GM23248 (cell line): ENCODE measurements around the gene CORIN. TPM values are rescaled to one million over a fixed set of nuclear protein-coding genes. Genes with fewer than 3 reads are reported as not detected.

Source experiments
- DNase-seq: peaks from one replicate; pipeline ENCODE4 v3.0.0-alpha.2; 2015
- H2AFZ ChIP-seq: fragments of 200-600 bp; sonication (generic); 2 replicates; pipeline ENCODE4 v1.6.1; 2016; ENCODE audit warnings: antibody characterized with exemption
- H3F3A ChIP-seq: fragments of 200-600 bp; sonication (generic); 2 replicates; pipeline ENCODE4 v1.6.1; 2016; ENCODE audit warnings: mild to moderate bottlenecking, antibody characterized with exemption, mixed run types; ENCODE audit not compliant: insufficient read depth
- H3K27ac ChIP-seq: fragments of 200-600 bp; sonication (generic); 2 replicates; pipeline ENCODE4 v1.5.1; 2016; ENCODE audit warnings: mild to moderate bottlenecking
- H3K27me3 ChIP-seq: fragments of 200-600 bp; sonication (generic); replicated peaks from 2 replicates; pipeline ENCODE4 v1.6.1; 2016; ENCODE audit warnings: mild to moderate bottlenecking; ENCODE audit not compliant: insufficient read depth
- H3K36me3 ChIP-seq: fragments of 200-600 bp; sonication (generic); 2 replicates; pipeline ENCODE4 v1.6.1; 2016; ENCODE audit warnings: low read depth, mild to moderate bottlenecking
- H3K4me1 ChIP-seq: fragments of 200-600 bp; sonication (generic); 2 replicates; pipeline ENCODE4 v1.6.1; 2016; ENCODE audit warnings: mild to moderate bottlenecking; ENCODE audit not compliant: insufficient read depth
- H3K4me2 ChIP-seq: fragments of 200-600 bp; sonication (generic); one replicate; pipeline ENCODE4 v1.6.1; 2016; ENCODE audit warnings: mild to moderate bottlenecking; ENCODE audit not compliant: unreplicated experiment
- H3K4me3 ChIP-seq: fragments of 200-600 bp; sonication (generic); 2 replicates; pipeline ENCODE4 v1.5.1; 2016; ENCODE audit warnings: mild to moderate bottlenecking
- H3K79me2 ChIP-seq: fragments of 200-600 bp; sonication (generic); 2 replicates; pipeline ENCODE4 v1.6.1; 2016; ENCODE audit warnings: mild to moderate bottlenecking; ENCODE audit not compliant: insufficient read depth
- H3K9ac ChIP-seq: fragments of 200-600 bp; sonication (generic); 2 replicates; pipeline ENCODE4 v1.6.1; 2016; ENCODE audit warnings: mild to moderate bottlenecking
- H3K9me2 ChIP-seq: fragments of 200-600 bp; sonication (generic); 2 replicates; pipeline ENCODE4 v1.6.1; 2016; ENCODE audit warnings: mixed run types, mild to moderate bottlenecking, moderate library complexity; ENCODE audit not compliant: insufficient read depth
- H3K9me3 ChIP-seq: fragments of 200-600 bp; sonication (generic); one replicate; pipeline ENCODE4 v1.6.1; 2017; ENCODE audit warnings: low read depth
- H4K20me1 ChIP-seq: fragments of 200-600 bp; sonication (generic); 2 replicates; pipeline ENCODE4 v1.6.0; 2016; ENCODE audit not compliant: insufficient read depth
- EZH2 ChIP-seq: fragments of 200-600 bp; sonication (generic); IDR thresholded peaks from 2 replicates; pipeline ENCODE4 v1.6.1; 2018; ENCODE audit warnings: antibody characterized with exemption, mild to moderate bottlenecking; ENCODE audit not compliant: insufficient read depth, poor library complexity, severe bottlenecking
- EZH2phosphoT487 ChIP-seq: fragments of 200-600 bp; sonication (generic); IDR thresholded peaks from 2 replicates; pipeline ENCODE4 v1.6.1; 2018; ENCODE audit warnings: antibody characterized with exemption, moderate library complexity, mild to moderate bottlenecking, low read depth; ENCODE audit not compliant: insufficient read depth
- WGBS, 2 experiments: methylation state at CpG; one replicate each; pipeline ENCODE4 v1.1.6; 2015 to 2017; ENCODE audit warnings: low lambda C conversion rate in 2 of 2, low coverage in 1 of 2; ENCODE audit errors: missing lambda C conversion rate in 2 of 2; 5-methylcytosine and 5-hydroxymethylcytosine counted together
- in situ Hi-C: fragments of 300-500 bp; cut with MboI; formaldehyde crosslinking; loops from 2 replicates; pipeline ENCODE4 v1.15.0; 2020
- polyA plus RNA-seq: library from polyadenylated mRNA; unstranded; fragments of >200 nt; fragmentation: Nextera tagmentation; extraction: Ambion mirVana; gene quantifications from 2 replicates; pipeline ENCODE4 v1.2.1, GENCODE V29; 2016
- total RNA-seq: library from RNA; depleted of rRNA; stranded (reverse); fragments of >200 nt; shearing (Covaris generic); gene quantifications from 2 replicates; pipeline ENCODE4 v1.2.3, GENCODE V29; 2014

CORIN gene
- total and polyA plus RNA-seq, 2 experiments from 2014 or later = 0.70 to 0.86 TPM

GRCh38 chr4:47862297-47862696 lies 24.4 kb upstream of the CORIN start:
- Histone ChIP-seq H3F3A (peaks cover 15% of the 10 kb centered on the region), H2AFZ (no peak overlapping the region), H3K27me3 (no peaks in the 10 kb centered on the region), H3K9ac (no peak overlapping the region), H3K4me1 (peaks cover 28% of the 10 kb centered on the region), H4K20me1 (no peaks in the 10 kb centered on the region), H3K9me2 (no peaks in the 10 kb centered on the region), H3K4me2 (peak overlapping the region; percentile 18), H3K79me2 (0 out of 2 replicates have a peak, but pooled peaks cover 3% of the 10 kb centered on the region), H3K27ac (peak overlapping the region; percentile 54), H3K9me3 (no peaks in the 10 kb centered on the region), H3K4me3 (peak overlapping the region; percentile 6; the same call in 1 of the 2 replicates), H3K36me3 (no peaks in the 10 kb centered on the region)
- no peak for TF ChIP-seq EZH2
- no peak for TF ChIP-seq EZH2phosphoT487
- WGBS, 2 experiments = 89 to 92% methylated on average over 3 of the region's 3 CpGs
- DNase-seq = peak; percentile 58
- in situ Hi-C loops = no loop called here

- Histone ChIP-seq H3K79me2 (0 out of 2 replicates have a peak, but pooled peaks cover 3% of the 10 kb centered on the region), H3K9ac (no peak overlapping the region), H3K9me2 (no peaks in the 10 kb centered on the region), H3K4me2 (no peak overlapping the region), H4K20me1 (no peaks in the 10 kb centered on the region), H3K4me1 (peaks cover 45% of the 10 kb centered on the region), H3K36me3 (no peaks in the 10 kb centered on the region), H3K4me3 (no peak overlapping the region), H3K9me3 (no peaks in the 10 kb centered on the region), H2AFZ (no peak overlapping the region), H3K27ac (no peak overlapping the region), H3K27me3 (no peaks in the 10 kb centered on the region), H3F3A (peaks cover 20% of the 10 kb centered on the region)
- TF ChIP-seq EZH2 = no peak
- no peak for TF ChIP-seq EZH2phosphoT487
- no peak for DNase-seq
- in situ Hi-C loops = no loop called here
- WGBS, 2 experiments = 89 to 94% methylated on average over 1 of the region's 1 CpG
Measured at GRCh38 chr4:47860305-47860704, 22.4 kb upstream of the CORIN start.

GRCh38 chr4:47858006-47858405 lies 20.1 kb upstream of the CORIN start:
- Histone ChIP-seq H3K4me3 (no peak overlapping the region), H3K27ac (no peak overlapping the region), H3K27me3 (no peaks in the 10 kb centered on the region), H3K9ac (no peak overlapping the region), H2AFZ (no peak overlapping the region), H3K79me2 (0 out of 2 replicates have a peak, but pooled peaks cover 3% of the 10 kb centered on the region), H4K20me1 (no peaks in the 10 kb centered on the region), H3K9me2 (no peaks in the 10 kb centered on the region), H3K4me2 (no peak overlapping the region), H3K36me3 (no peaks in the 10 kb centered on the region; the same call in 1 of the 2 replicates), H3K4me1 (peaks cover 51% of the 10 kb centered on the region), H3K9me3 (no peaks in the 10 kb centered on the region), H3F3A (peaks cover 31% of the 10 kb centered on the region)
- no peak for TF ChIP-seq EZH2
- no peak for TF ChIP-seq EZH2phosphoT487
- DNase-seq = no peak
- WGBS, 2 experiments = 76% methylated on average over 2 of the region's 2 CpGs
- in situ Hi-C loops = no loop called here

GRCh38 chr4:47856713-47857112 lies 18.8 kb upstream of the CORIN start:
- WGBS, 2 experiments = 67 to 80% methylated on average over 1 of the region's 1 CpG
- no peak overlapping the region for H3K4me3 ChIP-seq
- DNase-seq = no peak
- peak overlapping the region; percentile 49 for H3K27ac ChIP-seq
- peaks cover 31% of the 10 kb centered on the region for H3F3A ChIP-seq
- no peaks in the 10 kb centered on the region; the same call in 1 of the 2 replicates for H3K36me3 ChIP-seq
- no peak overlapping the region; the same call in 1 of the 2 replicates for H2AFZ ChIP-seq
- no peaks in the 10 kb centered on the region for H3K27me3 ChIP-seq
- no peak overlapping the region for H3K9ac ChIP-seq
- no peak for TF ChIP-seq EZH2
- no peak for TF ChIP-seq EZH2phosphoT487
- H3K79me2 ChIP-seq = 0 out of 2 replicates have a peak, but pooled peaks cover 3% of the 10 kb centered on the region
- H3K9me2 ChIP-seq = no peaks in the 10 kb centered on the region
- H4K20me1 ChIP-seq = no peaks in the 10 kb centered on the region
- in situ Hi-C loops = no loop called here
- H3K4me1 ChIP-seq = peaks cover 51% of the 10 kb centered on the region
- no peaks in the 10 kb centered on the region for H3K9me3 ChIP-seq
- no peak overlapping the region for H3K4me2 ChIP-seq
